Osteoblast (primary cell): ENCODE data around the gene TPPP. TPM values are rescaled to one million over a fixed set of nuclear protein-coding genes. Genes with fewer than 3 reads are reported as not detected.
A peak's percentile ranks its signal among the peaks of the same experiment; 100 is the strongest.

ENCODE experiments used
- DNase-seq: peaks from one replicate; pipeline ENCODE4 v3.0.0; 2011; ENCODE audit warnings: low spot score, mixed read lengths; ENCODE audit not compliant: insufficient read length; ENCODE audit errors: missing footprints
- H2AFZ ChIP-seq: 2 replicates; pipeline ENCODE4 v1.6.0; 2011; ENCODE audit warnings: mild to moderate bottlenecking, low read length
- H3K27ac ChIP-seq: 2 replicates; pipeline ENCODE4 v1.5.1; 2011; ENCODE audit warnings: mild to moderate bottlenecking, low read depth, low read length, moderate library complexity
- H3K27me3 ChIP-seq: 2 replicates; pipeline ENCODE4 v1.6.0; 2012; ENCODE audit warnings: mild to moderate bottlenecking, control low read depth, inconsistent platforms, low read length, moderate library complexity; ENCODE audit not compliant: insufficient read depth
- H3K36me3 ChIP-seq: 2 replicates; pipeline ENCODE4 v1.5.1; 2011; ENCODE audit warnings: mild to moderate bottlenecking, low read length, control low read depth, moderate library complexity; ENCODE audit not compliant: insufficient read depth
- H3K4me1 ChIP-seq: 2 replicates; pipeline ENCODE4 v1.5.1; 2011; ENCODE audit warnings: mild to moderate bottlenecking, low read length, control low read depth, moderate library complexity; ENCODE audit not compliant: insufficient read depth
- H3K4me2 ChIP-seq: 2 replicates; pipeline ENCODE4 v1.6.0; 2011; ENCODE audit warnings: mild to moderate bottlenecking, low read length; ENCODE audit not compliant: insufficient read depth
- H3K4me3 ChIP-seq: fragments of 200-600 bp; sonication (generic); 3 replicates; pipeline ENCODE4 v1.5.1; 2012; ENCODE audit warnings: mild to moderate bottlenecking, low read length, inconsistent platforms; ENCODE audit not compliant: insufficient read depth
- H3K79me2 ChIP-seq: 2 replicates; pipeline ENCODE4 v1.6.0; 2012; ENCODE audit warnings: mild to moderate bottlenecking, low read length, control low read depth, inconsistent platforms; ENCODE audit not compliant: insufficient read depth
- H3K9me3 ChIP-seq: 2 replicates; pipeline ENCODE4 v1.5.1; 2011; ENCODE audit warnings: low read depth, low read length, control low read depth
- H4K20me1 ChIP-seq: 2 replicates; pipeline ENCODE4 v1.6.0; 2012; ENCODE audit warnings: mild to moderate bottlenecking, low read length, control low read depth; ENCODE audit not compliant: insufficient read depth
- CTCF ChIP-seq: IDR thresholded peaks from 2 replicates; pipeline ENCODE4 v1.5.1; 2011; ENCODE audit warnings: mild to moderate bottlenecking, low read depth, low read length, moderate library complexity; ENCODE audit errors: extremely low read depth
- total RNA-seq: library from RNA; depleted of rRNA; stranded (reverse); fragments of >200 nt; gene quantifications from 2 replicates; pipeline ENCODE4 v1.2.3, GENCODE V29; 2012

The TPPP gene
- total RNA-seq, 1 donor, result not detected

GRCh38 chr5:659496-660263 lies 33.5 kb downstream of the TPPP start:
- H3K4me3 ChIP-seq, result no peak overlapping the region
- TF ChIP-seq CTCF, result no peak
- no peak overlapping the region for H3K4me2 ChIP-seq
- H2AFZ ChIP-seq, result no peak overlapping the region
- DNase-seq, result no peak
- peaks cover 4% of the 10 kb centered on the region for H3K36me3 ChIP-seq
- peaks cover 14% of the 10 kb centered on the region for H3K4me1 ChIP-seq
- H4K20me1 ChIP-seq, result no peaks in the 10 kb centered on the region
- H3K27ac ChIP-seq, result no peak overlapping the region
- no peaks in the 10 kb centered on the region for H3K79me2 ChIP-seq
- no peaks in the 10 kb centered on the region for H3K9me3 ChIP-seq
- no peaks in the 10 kb centered on the region for H3K27me3 ChIP-seq

GRCh38 chr5:658103-658502 lies 35.0 kb downstream of the TPPP start:
- peak overlapping the region; percentile 1 for H2AFZ ChIP-seq
- no peaks in the 10 kb centered on the region for H3K79me2 ChIP-seq
- peaks cover 14% of the 10 kb centered on the region for H3K4me1 ChIP-seq
- peak overlapping the region; percentile 23 for H3K4me2 ChIP-seq
- H3K4me3 ChIP-seq, result no peak overlapping the region
- H3K9me3 ChIP-seq, result no peaks in the 10 kb centered on the region
- DNase-seq, result peak; percentile 83
- H3K27me3 ChIP-seq, result no peaks in the 10 kb centered on the region
- H3K36me3 ChIP-seq, result peaks cover 5% of the 10 kb centered on the region
- no peak for TF ChIP-seq CTCF
- H3K27ac ChIP-seq, result peak overlapping the region; percentile 94
- H4K20me1 ChIP-seq, result no peaks in the 10 kb centered on the region

GRCh38 chr5:657570-657969 lies 35.6 kb downstream of the TPPP start:
- Histone ChIP-seq H3K79me2 (no peaks in the 10 kb centered on the region), H3K9me3 (no peaks in the 10 kb centered on the region), H4K20me1 (no peaks in the 10 kb centered on the region), H2AFZ (peak overlapping the region; percentile 64), H3K4me2 (peak overlapping the region; percentile 23), H3K27me3 (no peaks in the 10 kb centered on the region), H3K4me3 (no peak overlapping the region), H3K36me3 (peaks cover 7% of the 10 kb centered on the region), H3K27ac (peak overlapping the region; percentile 94), H3K4me1 (peaks cover 14% of the 10 kb centered on the region)
- TF ChIP-seq CTCF, result no peak
- DNase-seq, result peak; percentile 99

- H3K27ac ChIP-seq, result no peak overlapping the region
- H3K4me3 ChIP-seq, result no peak overlapping the region
- TF ChIP-seq CTCF, result no peak
- peaks cover 14% of the 10 kb centered on the region for H3K4me1 ChIP-seq
- no peaks in the 10 kb centered on the region for H3K9me3 ChIP-seq
- no peaks in the 10 kb centered on the region for H3K79me2 ChIP-seq
- no peak overlapping the region for H3K4me2 ChIP-seq
- no peaks in the 10 kb centered on the region for H4K20me1 ChIP-seq
- DNase-seq, result no peak
- H3K27me3 ChIP-seq, result no peaks in the 10 kb centered on the region
- H3K36me3 ChIP-seq, result peaks cover 4% of the 10 kb centered on the region
- H2AFZ ChIP-seq, result no peak overlapping the region
Observed at GRCh38 chr5:655406-655805, 37.7 kb downstream of the TPPP start.
